ENCODE data around the gene TDRD10. TPM values are rescaled to one million over a fixed set of nuclear protein-coding genes. Genes with fewer than 3 reads are reported as not detected.

The TDRD10 gene
- total and polyA plus RNA-seq, 2 experiments from 2014 or later = 0.29 TPM; not detected in 1

GRCh38 chr1:154453574-154454352, 48.3 kb upstream of the TDRD10 start:
- no peak overlapping the region for H3K27ac ChIP-seq (ENCODE audit: low read depth)
- ATAC-seq (no peak), DNase-seq (ENCODE audit: low spot score) (no peak)
- no peak overlapping the region for H3K27ac Mint-ChIP-seq
- H3K4me2 ChIP-seq = no peak overlapping the region
- no peak overlapping the region for H2AFZ ChIP-seq
- no peaks in the 10 kb centered on the region for H3K36me3 Mint-ChIP-seq (ENCODE audit: low read depth)
- no peak overlapping the region for H3K4me3 ChIP-seq
- H3K4me3 Mint-ChIP-seq = no peak overlapping the region
- no peaks in the 10 kb centered on the region for H3K4me1 Mint-ChIP-seq
- H3K27me3 ChIP-seq (ENCODE audit: insufficient read depth) = no peaks in the 10 kb centered on the region
- no peaks in the 10 kb centered on the region for H3K9me2 ChIP-seq (ENCODE audit: insufficient read depth)
- H4K20me1 ChIP-seq (replicated peaks; ENCODE audit: insufficient read depth) = no peaks in the 10 kb centered on the region
- H3K36me3 ChIP-seq (ENCODE audit: insufficient read depth) = no peaks in the 10 kb centered on the region
- H3K4me1 ChIP-seq (ENCODE audit: insufficient read depth) = no peaks in the 10 kb centered on the region
- no peaks in the 10 kb centered on the region; the same call in 1 of the 3 replicates for H3K9me3 Mint-ChIP-seq
- TF ChIP-seq ZNF462 (CRISPR knock-in tag; IDR thresholded peaks at IDR 0.05) = no peak
- no peak for TF ChIP-seq POLR2AphosphoS5 (IDR thresholded peaks at IDR 0.05; ENCODE audit: low read depth)
- TF ChIP-seq JUNB (IDR thresholded peaks at IDR 0.05; ENCODE audit: unreplicated experiment) = no peak
- TF ChIP-seq CREB1 (CRISPR knock-in tag; IDR thresholded peaks at IDR 0.05; ENCODE audit: low read depth) = no peak
- no peak for TF ChIP-seq EZH2 (IDR thresholded peaks at IDR 0.05; ENCODE audit: low read depth, unreplicated experiment)
- no peak for TF ChIP-seq ZNF331 (CRISPR knock-in tag; IDR thresholded peaks at IDR 0.05; ENCODE audit: low read depth)
- no peak for TF ChIP-seq EZH2phosphoT487 (IDR thresholded peaks at IDR 0.05; ENCODE audit: unreplicated experiment)
- TF ChIP-seq STAT1 (IDR thresholded peaks at IDR 0.05; ENCODE audit: unreplicated experiment) = no peak
- no peak for TF ChIP-seq ZNF114 (CRISPR knock-in tag; IDR thresholded peaks at IDR 0.05)
- TF ChIP-seq CTCF (conservative IDR thresholded peaks at IDR 0.05; ENCODE audit: low read depth in 2 of 2) = no peak
- no peak for TF ChIP-seq NANOG (IDR thresholded peaks at IDR 0.05; ENCODE audit: borderline replicate concordance)
- TF ChIP-seq REST (IDR thresholded peaks at IDR 0.05; ENCODE audit: unreplicated experiment) = no peak
- TF ChIP-seq ETS1 (IDR thresholded peaks at IDR 0.05) = no peak
- H3K79me2 ChIP-seq (replicated peaks; ENCODE audit: insufficient read depth) = no peaks in the 10 kb centered on the region
- H3F3A ChIP-seq (replicated peaks; ENCODE audit: low read depth) = no peaks in the 10 kb centered on the region
- H3K27me3 Mint-ChIP-seq (ENCODE audit: insufficient read depth, low read depth, poor library complexity) = peaks cover 4% of the 10 kb centered on the region

All from GM23338 (cell line).